Measurements from ENCODE around the gene GANC.
"Not testable (repeated sequence)": the region's sequence is repeated elsewhere in the genome, so short reads cannot be mapped to it uniquely, and the experiment has no call there.

The GANC gene

GRCh38 chr15:42272939-42273899, at the start of gene GANC, which contains the start of gene TMEM87A:
Gene GANC, plus strand, starts transcription at chr15:42273201. Its CDS starts 1,281 bp downstream, at chr15:42274482.
Gene TMEM87A, minus strand, starts transcription at chr15:42273433. Its CDS starts 35 bp downstream, at chr15:42273398.
- peak; percentile 99 for DNase-seq (ENCODE audit: low spot score)

GRCh38 chr15:42226648-42227047, 46.4 kb upstream of the GANC start:
- DNase-seq (ENCODE audit: low spot score), result peak; percentile 59

- DNase-seq (ENCODE audit: low spot score), result no peak
Observed at GRCh38 chr15:42228036-42228435, 45.0 kb upstream of the GANC start.

GRCh38 chr15:42228981-42229380, 44.0 kb upstream of the GANC start:
- not testable (repeated sequence) for DNase-seq (ENCODE audit: low spot score)

GRCh38 chr15:42231088-42231487, 41.9 kb upstream of the GANC start:
- no peak for DNase-seq (ENCODE audit: low spot score)

GRCh38 chr15:42232606-42233005, 40.4 kb upstream of the GANC start:
- DNase-seq (ENCODE audit: low spot score), result no peak

- no peak for DNase-seq (ENCODE audit: low spot score)
Observed at GRCh38 chr15:42233107-42233506, 39.9 kb upstream of the GANC start.

- no peak for DNase-seq (ENCODE audit: low spot score)
Observed at GRCh38 chr15:42239528-42240182, 33.3 kb upstream of the GANC start.

GRCh38 chr15:42240823-42241222, 32.2 kb upstream of the GANC start:
- DNase-seq (ENCODE audit: low spot score), result no peak

- DNase-seq (ENCODE audit: low spot score), result no peak
Observed at GRCh38 chr15:42253300-42253699, 19.7 kb upstream of the GANC start.

- DNase-seq (ENCODE audit: low spot score), result no peak
Observed at GRCh38 chr15:42264795-42265194, 8.2 kb upstream of the GANC start.

- DNase-seq (ENCODE audit: low spot score), result no peak
Observed at GRCh38 chr15:42267286-42267685, 5.7 kb upstream of the GANC start.

- DNase-seq (ENCODE audit: low spot score), result no peak
Observed at GRCh38 chr15:42270551-42270950, 2.5 kb upstream of the GANC start.

- DNase-seq (ENCODE audit: low spot score), result no peak
Observed at GRCh38 chr15:42270996-42271395, 2.0 kb upstream of the GANC start.

- peak; percentile 61 for DNase-seq (ENCODE audit: low spot score)
Observed at GRCh38 chr15:42273900-42274701, 1.1 kb downstream of the GANC start.

- peak; percentile 4 for DNase-seq (ENCODE audit: low spot score)
Observed at GRCh38 chr15:42274702-42274989, 1.6 kb downstream of the GANC start.

GRCh38 chr15:42275780-42276391, 2.9 kb downstream of the GANC start:
- DNase-seq (ENCODE audit: low spot score), result peak; percentile 70

GRCh38 chr15:42276762-42277161, 3.8 kb downstream of the GANC start:
- DNase-seq (ENCODE audit: low spot score), result no peak

GRCh38 chr15:42279234-42279723, 6.3 kb downstream of the GANC start:
- DNase-seq (ENCODE audit: low spot score), result no peak

GRCh38 chr15:42282344-42282743, 9.3 kb downstream of the GANC start:
- DNase-seq (ENCODE audit: low spot score), result no peak

- DNase-seq (ENCODE audit: low spot score), result no peak
Observed at GRCh38 chr15:42282926-42283325, 9.9 kb downstream of the GANC start.

- no peak for DNase-seq (ENCODE audit: low spot score)
Observed at GRCh38 chr15:42283671-42284070, 10.7 kb downstream of the GANC start.
